GM12878 (cell line): ENCODE results near the gene RAPGEF4. TPM values are rescaled to one million over a fixed set of nuclear protein-coding genes. Genes with fewer than 3 reads are reported as not detected.

Source experiments
- BMI1 ChIP-seq: fragments of 450-650 bp; IDR thresholded peaks from 2 replicates; pipeline ENCODE4 v1.6.1; 2016; ENCODE audit warnings: mild to moderate bottlenecking, moderate library complexity, borderline replicate concordance
- CBX5 ChIP-seq: sonication (generic); IDR thresholded peaks from 2 replicates; pipeline ENCODE4 v1.6.1; 2016; ENCODE audit warnings: low read depth, moderate library complexity, mild to moderate bottlenecking, inconsistent platforms
- CEBPB ChIP-seq, 2 experiments: fragments of 150-350 bp in 1 of 2; IDR thresholded peaks; 2 replicates each; pipeline ENCODE4 v1.6.1; 2012 to 2014; ENCODE audit warnings: low read depth in 2 of 2, low read length in 2 of 2, borderline replicate concordance in 1 of 2, inconsistent platforms in 1 of 2
- CHD1 ChIP-seq: IDR thresholded peaks from 2 replicates; pipeline ENCODE4 v1.6.1; 2012; ENCODE audit warnings: low read depth, low read length, improper control_type of control experiment
- CHD4 ChIP-seq: fragments of 200-600 bp; sonication (generic); IDR thresholded peaks from 2 replicates; pipeline ENCODE4 v1.6.1; 2016; ENCODE audit warnings: mild to moderate bottlenecking
- FOXK2 ChIP-seq: fragments of 450-650 bp; IDR thresholded peaks from 2 replicates; pipeline ENCODE4 v1.6.1; 2017; ENCODE audit warnings: mild to moderate bottlenecking, moderate library complexity
- GATAD2B ChIP-seq: fragments of 450-650 bp; conservative IDR thresholded peaks from 2 replicates; pipeline ENCODE4 v1.6.1; 2017; ENCODE audit warnings: low read depth, mild to moderate bottlenecking, moderate library complexity
- JUNB ChIP-seq: IDR thresholded peaks from 2 replicates; pipeline ENCODE4 v1.6.1; 2016; ENCODE audit warnings: antibody characterized with exemption, mild to moderate bottlenecking
- MTA3 ChIP-seq: IDR thresholded peaks from 2 replicates; pipeline ENCODE4 v1.6.1; 2012; ENCODE audit warnings: low read length, inconsistent platforms, borderline replicate concordance
- MXI1 ChIP-seq: fragments of 150-350 bp; IDR thresholded peaks from 2 replicates; pipeline ENCODE4 v1.6.1; 2011; ENCODE audit warnings: low read depth, mild to moderate bottlenecking, inconsistent platforms, low read length, improper control_type of control experiment
- MYC ChIP-seq: IDR thresholded peaks from 2 replicates; pipeline ENCODE4 v1.6.1; 2011; ENCODE audit warnings: mild to moderate bottlenecking, low read length, moderate library complexity, inconsistent platforms; ENCODE audit not compliant: insufficient read depth, insufficient replicate concordance, insufficient read length, severe bottlenecking
- NBN ChIP-seq: fragments of 450-650 bp; IDR thresholded peaks from 2 replicates; pipeline ENCODE4 v1.6.1; 2016
- NFXL1 ChIP-seq: fragments of 450-650 bp; IDR thresholded peaks from 2 replicates; pipeline ENCODE4 v1.6.1; 2017; ENCODE audit warnings: antibody characterized with exemption, mild to moderate bottlenecking, borderline replicate concordance
- NFYA ChIP-seq: IDR thresholded peaks from 2 replicates; pipeline ENCODE4 v1.6.1; 2011; ENCODE audit warnings: low read depth, mild to moderate bottlenecking, low read length, improper control_type of control experiment, borderline replicate concordance
- NR2F1 ChIP-seq: fragments of 450-650 bp; conservative IDR thresholded peaks from 2 replicates; pipeline ENCODE4 v1.6.1; 2017; ENCODE audit warnings: mild to moderate bottlenecking
- NRF1 ChIP-seq: conservative IDR thresholded peaks from 2 replicates; pipeline ENCODE4 v1.6.1; 2011; ENCODE audit warnings: mild to moderate bottlenecking, low read depth, low read length, improper control_type of control experiment
- PAX5 ChIP-seq: IDR thresholded peaks from 2 replicates; pipeline ENCODE4 v1.6.1; 2011; ENCODE audit warnings: low read depth, low read length, borderline replicate concordance
- PAX8 ChIP-seq: fragments of 450-650 bp; IDR thresholded peaks from 2 replicates; pipeline ENCODE4 v1.6.1; 2017; ENCODE audit warnings: mild to moderate bottlenecking, moderate library complexity
- PML ChIP-seq: IDR thresholded peaks from 2 replicates; pipeline ENCODE4 v1.6.1; 2012; ENCODE audit warnings: low read length, inconsistent platforms
- POLR2A ChIP-seq: IDR thresholded peaks from 2 replicates; pipeline ENCODE4 v1.6.1; 2011; ENCODE audit warnings: low read depth, mild to moderate bottlenecking, low read length
- RAD21 ChIP-seq: IDR thresholded peaks from 2 replicates; pipeline ENCODE4 v1.6.1; 2011; ENCODE audit warnings: mild to moderate bottlenecking, low read depth, low read length, moderate library complexity; ENCODE audit not compliant: insufficient read depth
- RBBP5 ChIP-seq: fragments of 200-600 bp; sonication (generic); conservative IDR thresholded peaks from 2 replicates; pipeline ENCODE4 v1.6.1; 2016
- RFX5 ChIP-seq: IDR thresholded peaks from 2 replicates; pipeline ENCODE4 v1.6.1; 2011; ENCODE audit warnings: low read depth, low read length, improper control_type of control experiment
- SMAD1 ChIP-seq: fragments of 450-650 bp; IDR thresholded peaks from 2 replicates; pipeline ENCODE4 v1.6.1; 2018; ENCODE audit warnings: mild to moderate bottlenecking, low read depth; ENCODE audit not compliant: partially characterized antibody
- SPI1 ChIP-seq: IDR thresholded peaks from 2 replicates; pipeline ENCODE4 v1.6.1; 2011; ENCODE audit warnings: low read depth, mild to moderate bottlenecking, low read length, moderate library complexity, borderline replicate concordance; ENCODE audit not compliant: insufficient read depth
- SRF ChIP-seq, 2 experiments: IDR thresholded peaks; 2 replicates each; pipeline ENCODE4 v1.6.1; 2011; ENCODE audit warnings: low read depth in 2 of 2, low read length in 2 of 2, mild to moderate bottlenecking in 1 of 2, moderate library complexity in 1 of 2
- TCF12 ChIP-seq: IDR thresholded peaks from 2 replicates; pipeline ENCODE4 v1.6.1; 2011; ENCODE audit warnings: low read depth, mild to moderate bottlenecking, low read length
- TCF3 ChIP-seq: IDR thresholded peaks from 2 replicates; pipeline ENCODE4 v1.6.1; 2012; ENCODE audit warnings: low read depth, mild to moderate bottlenecking, low read length, borderline replicate concordance; ENCODE audit not compliant: insufficient read depth
- ZNF217 ChIP-seq: fragments of 450-650 bp; IDR thresholded peaks from 2 replicates; pipeline ENCODE4 v1.6.1; 2017; ENCODE audit warnings: antibody characterized with exemption, mild to moderate bottlenecking
- ZNF384 ChIP-seq: IDR thresholded peaks from 2 replicates; pipeline ENCODE4 v1.6.1; 2012; ENCODE audit warnings: low read depth, mild to moderate bottlenecking, low read length, improper control_type of control experiment, borderline replicate concordance
- polyA plus RNA-seq, 11 experiments: library from polyadenylated mRNA; depleted of rRNA in 4 of 11; unstranded in 6 of 11; stranded (reverse) in 5 of 11; fragments of >200 nt; fragmentation: Nextera tagmentation in 4 of 11; fragmentation: Illumina TruSeq in 1 of 11; extraction: Ambion mirVana in 4 of 11; extraction: Trizol in 1 of 11; gene quantifications; 1 replicate in 1 of 11; 2 replicates in 10 of 11; pipeline versions ENCODE4 v1.2.1 to v1.2.3, GENCODE V29; 2011 to 2016; ENCODE audit warnings: inconsistent platforms in 2 of 11, missing spikeins in 2 of 11, low read depth in 1 of 11
- total RNA-seq, 4 experiments: library from RNA; depleted of rRNA in 3 of 4; stranded (reverse); fragments of >200 nt in 3 of 4; fragmentation: Illumina TruSeq in 1 of 4; extraction: Trizol in 1 of 4; gene quantifications; 2 replicates each; pipeline versions ENCODE4 v1.2.1 to v1.2.3, GENCODE V29; 2013 to 2021
- TF ChIP-seq, protein P1 (sequence below), 3 experiments: IDR thresholded peaks in 2 of 3; conservative IDR thresholded peaks in 1 of 3; 2 replicates each; pipeline ENCODE4 v1.5.1; 2011; ENCODE audit warnings: low read depth in 3 of 3, low read length in 3 of 3, mild to moderate bottlenecking in 3 of 3, control low read depth in 2 of 3, moderate library complexity in 2 of 3, inconsistent platforms in 1 of 3, mixed read lengths in 1 of 3; ENCODE audit not compliant: control insufficient read depth in 2 of 3, insufficient read depth in 1 of 3; ENCODE audit errors: extremely low read depth in 1 of 3
- TF ChIP-seq, protein P2 (sequence below): fragments of 450-650 bp; IDR thresholded peaks from 2 replicates; pipeline ENCODE4 v1.6.1; 2016; ENCODE audit warnings: mild to moderate bottlenecking

Gene RAPGEF4
- total and polyA plus RNA-seq, 10 of the 15 experiments (the other 5 are each of a cell fraction or from before 2014, with no cell fraction given), result 0.18 TPM; not detected in 8

DNA sequence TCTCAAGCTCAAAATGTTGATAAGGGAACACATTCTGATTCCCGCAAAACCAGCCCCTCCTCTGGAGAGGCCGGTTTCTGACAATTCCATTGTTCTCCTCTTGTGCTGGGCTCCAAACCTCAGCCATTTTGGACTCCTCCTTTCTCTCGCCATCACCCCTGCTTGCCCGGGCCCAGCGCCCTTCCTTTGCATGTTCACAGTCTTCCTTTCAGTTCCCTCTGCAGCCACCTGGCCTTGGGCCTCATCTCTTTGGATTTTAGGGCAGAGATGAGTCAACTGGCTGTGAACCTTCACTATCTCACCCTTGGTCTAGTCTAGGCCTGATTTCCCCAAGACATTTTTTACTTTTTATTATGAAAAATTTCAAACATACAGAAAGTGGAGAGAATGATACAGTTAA, 184.1 kb downstream of the RAPGEF4 start (continued):
- TF ChIP-seq, protein P1, sequence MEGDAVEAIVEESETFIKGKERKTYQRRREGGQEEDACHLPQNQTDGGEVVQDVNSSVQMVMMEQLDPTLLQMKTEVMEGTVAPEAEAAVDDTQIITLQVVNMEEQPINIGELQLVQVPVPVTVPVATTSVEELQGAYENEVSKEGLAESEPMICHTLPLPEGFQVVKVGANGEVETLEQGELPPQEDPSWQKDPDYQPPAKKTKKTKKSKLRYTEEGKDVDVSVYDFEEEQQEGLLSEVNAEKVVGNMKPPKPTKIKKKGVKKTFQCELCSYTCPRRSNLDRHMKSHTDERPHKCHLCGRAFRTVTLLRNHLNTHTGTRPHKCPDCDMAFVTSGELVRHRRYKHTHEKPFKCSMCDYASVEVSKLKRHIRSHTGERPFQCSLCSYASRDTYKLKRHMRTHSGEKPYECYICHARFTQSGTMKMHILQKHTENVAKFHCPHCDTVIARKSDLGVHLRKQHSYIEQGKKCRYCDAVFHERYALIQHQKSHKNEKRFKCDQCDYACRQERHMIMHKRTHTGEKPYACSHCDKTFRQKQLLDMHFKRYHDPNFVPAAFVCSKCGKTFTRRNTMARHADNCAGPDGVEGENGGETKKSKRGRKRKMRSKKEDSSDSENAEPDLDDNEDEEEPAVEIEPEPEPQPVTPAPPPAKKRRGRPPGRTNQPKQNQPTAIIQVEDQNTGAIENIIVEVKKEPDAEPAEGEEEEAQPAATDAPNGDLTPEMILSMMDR (IDR thresholded peaks at IDR 0.05 in 2 of 3, conservative IDR thresholded peaks at IDR 0.05 in 1 of 3; ENCODE audit: control insufficient read depth in 2 of 3, extremely low read depth in 1 of 3, insufficient read depth in 1 of 3, low read depth in 3 of 3, low read length in 3 of 3), result no peak
- no peak for TF ChIP-seq NFYA
- TF ChIP-seq CBX5, result no peak
- no peak for TF ChIP-seq NFXL1
- TF ChIP-seq RBBP5, result no peak
- TF ChIP-seq FOXK2, result no peak
- TF ChIP-seq CEBPB (IDR thresholded peaks at IDR 0.05; ENCODE audit: borderline replicate concordance in 1 of 2, low read depth in 2 of 2, low read length in 2 of 2), result no peak
- TF ChIP-seq MXI1, result no peak
- no peak for TF ChIP-seq POLR2A
- TF ChIP-seq NR2F1, result no peak
- TF ChIP-seq ZNF217, result no peak
- TF ChIP-seq RAD21, result no peak
- no peak for TF ChIP-seq MYC
- TF ChIP-seq PAX5, result no peak; the same call in 1 of the 2 replicates
- TF ChIP-seq ZNF384, result no peak
- TF ChIP-seq NBN, result no peak
- peak; percentile 77; the same call in 1 of the 2 replicates for TF ChIP-seq SPI1
- TF ChIP-seq, protein P2, sequence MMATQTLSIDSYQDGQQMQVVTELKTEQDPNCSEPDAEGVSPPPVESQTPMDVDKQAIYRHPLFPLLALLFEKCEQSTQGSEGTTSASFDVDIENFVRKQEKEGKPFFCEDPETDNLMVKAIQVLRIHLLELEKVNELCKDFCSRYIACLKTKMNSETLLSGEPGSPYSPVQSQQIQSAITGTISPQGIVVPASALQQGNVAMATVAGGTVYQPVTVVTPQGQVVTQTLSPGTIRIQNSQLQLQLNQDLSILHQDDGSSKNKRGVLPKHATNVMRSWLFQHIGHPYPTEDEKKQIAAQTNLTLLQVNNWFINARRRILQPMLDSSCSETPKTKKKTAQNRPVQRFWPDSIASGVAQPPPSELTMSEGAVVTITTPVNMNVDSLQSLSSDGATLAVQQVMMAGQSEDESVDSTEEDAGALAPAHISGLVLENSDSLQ, result no peak
- no peak for TF ChIP-seq CHD4
- no peak for TF ChIP-seq SRF (IDR thresholded peaks at IDR 0.05; ENCODE audit: low read depth in 2 of 2, low read length in 2 of 2)
- TF ChIP-seq BMI1, result no peak
- no peak for TF ChIP-seq PML
- no peak for TF ChIP-seq RFX5
- no peak for TF ChIP-seq MTA3
- peak; percentile 65; the same call in 1 of the 2 replicates for TF ChIP-seq TCF3
- TF ChIP-seq PAX8, result no peak
- no peak for TF ChIP-seq CHD1
- peak; percentile 42; the same call in 1 of the 2 replicates for TF ChIP-seq JUNB
- no peak for TF ChIP-seq GATAD2B
- TF ChIP-seq SMAD1, result no peak
- no peak for TF ChIP-seq NRF1
- peak; percentile 87 for TF ChIP-seq TCF12
